ENCODE measurements around the gene CNR1. TPM values are rescaled to one million over a fixed set of nuclear protein-coding genes. Genes with fewer than 3 reads are reported as not detected.

Gene CNR1
- polyA plus RNA-seq, 3 donors = 0.95 to 1.1 (median 1.0) TPM

Other genes with a start within 250 kb of the CNR1 start
- under 1 TPM in 1 of 3 donors, not detected in 2; 0.20 TPM for gene SPACA1, start 118.5 kb downstream of the CNR1 start, polyA plus RNA-seq (ENCODE audit: insufficient read length in 3 of 3)

Measured in renal cortex interstitium (tissue), 3 donors.